Measurements from ENCODE around the gene ADGRL2.

- TF ChIP-seq TAF1 (IDR thresholded peaks at IDR 0.05; ENCODE audit: low read depth, low read length) (no peak), PAX5 (IDR thresholded peaks at IDR 0.05; ENCODE audit: insufficient read depth, low read length, severe bottlenecking) (no peak), POLR2A (IDR thresholded peaks at IDR 0.05; ENCODE audit: low read depth, low read length) (no peak)
Observed at GRCh38 chr1:81874461-81874860, 73.7 kb downstream of the ADGRL2 start.
